Heart left ventricle (tissue), 16 donors: ENCODE data around the gene PHF10. TPM values are rescaled to one million over a fixed set of nuclear protein-coding genes. Genes with fewer than 3 reads are reported as not detected.

Experiments used
- ATAC-seq, 4 donors: fragments of 200-7000 bp; cut with Tn5 transposase; one replicate each; pipeline ENCODE4 v1.9.1; 2020 to 2022; ENCODE audit warnings: moderate library complexity in 4 of 4, mild to moderate bottlenecking in 3 of 4, moderate number of reproducible peaks in 1 of 4
- DNase-seq, 5 donors: peaks; one replicate each; pipeline ENCODE4 v3.0.0-alpha.2; 2020
- H3K27ac ChIP-seq, 12 donors: fragments of 200-600 bp; sonication (generic) in 4 of 12; one replicate each; pipeline versions ENCODE4 v1.5.0 to v1.8.0; 2016 to 2022; ENCODE audit warnings: mild to moderate bottlenecking in 2 of 12
- H3K27me3 ChIP-seq, 9 donors: fragments of 200-600 bp; sonication (generic) in 2 of 9; one replicate each; pipeline versions ENCODE4 v1.5.1 to v1.8.0; 2016 to 2022; ENCODE audit warnings: mild to moderate bottlenecking in 3 of 9
- H3K36me3 ChIP-seq, 9 donors: fragments of 200-600 bp; sonication (generic) in 2 of 9; one replicate each; pipeline versions ENCODE4 v1.5.0 to v1.8.0; 2018 to 2022; ENCODE audit warnings: mild to moderate bottlenecking in 2 of 9
- H3K4me1 ChIP-seq, 12 donors: fragments of 200-600 bp; sonication (generic) in 4 of 12; one replicate each; pipeline versions ENCODE4 v1.5.0 to v1.8.0; 2016 to 2022; ENCODE audit warnings: mild to moderate bottlenecking in 3 of 12
- H3K4me3 ChIP-seq, 12 donors: fragments of 200-600 bp; sonication (generic) in 4 of 12; one replicate each; pipeline versions ENCODE4 v1.5.0 to v1.8.0; 2017 to 2022; ENCODE audit warnings: mild to moderate bottlenecking in 9 of 12, moderate library complexity in 4 of 12
- H3K9me3 ChIP-seq, 12 donors: fragments of 200-600 bp; sonication (generic) in 4 of 12; one replicate each; pipeline versions ENCODE4 v1.5.0 to v1.8.0; 2016 to 2022; ENCODE audit warnings: mild to moderate bottlenecking in 1 of 12
- POLR2A ChIP-seq, 2 donors: fragments of 450-650 bp; IDR thresholded peaks; one replicate each; pipeline ENCODE4 v1.6.1; 2017; ENCODE audit warnings: antibody characterized with exemption in 2 of 2, mild to moderate bottlenecking in 2 of 2, moderate library complexity in 2 of 2
- WGBS, 4 donors: extraction: QIAGEN DNeasy Blood & Tissue Kit in 2 of 4; methylation state at CpG; one replicate each; pipeline versions ENCODE4 v1.1.5 to v1.1.7; 2013 to 2018; 5-methylcytosine and 5-hydroxymethylcytosine counted together
- intact Hi-C, 10 donors: fragments of 100-400 bp; cut with DNase I; formaldehyde crosslinking; loops; one replicate each; pipeline versions ENCODE4 v1.11.1 to v1.14.2; 2022
- polyA plus RNA-seq, 2 donors: library from polyadenylated mRNA; stranded (reverse); fragments of 200-250 nt; gene quantifications; one replicate each; pipeline ENCODE4 v1.2.3, GENCODE V29; 2013
- total RNA-seq, 9 donors: library from RNA; depleted of rRNA in 2 of 9; stranded (reverse); fragments of >200 nt in 2 of 9; fragmentation: NEBNext Ultra II Directional in 3 of 9; extraction: Animal tissue kit (Norgen Biotek cat#: 25700) in 3 of 9; gene quantifications; one replicate each; pipeline versions ENCODE4 v1.1.0 to v1.2.4, GENCODE V29; 2016 to 2023
- TF ChIP-seq, protein P1 (sequence below), 12 donors: fragments of 200-600 bp; sonication (generic) in 4 of 12; IDR thresholded peaks; one replicate each; pipeline versions ENCODE4 v1.5.0 to v1.8.0; 2018 to 2022; ENCODE audit warnings: antibody characterized with exemption in 12 of 12, mild to moderate bottlenecking in 5 of 12
- donor health status: ischemic (EF 13 %, LVEDD 7.1; RV severe dilation, severe dysfunction).
- donor health status: healthy with polysubstance abuse.
- donor health status: DM: no; HTN: yes; CAD: no.
- donor health status: DM: no; HTN: no; CAD: no.
- donor health status: ischemic (EF 25% LVEDD 6.9; RV normal size, moderate dysfunction).
- donor health status: ischemic (EF 25% LVEDD 5.7; RV mildly dilated, moderate dysfunction).
- donor health status: healthy.
- donor health status: DM: yes; HTN: yes; CAD: no.
- donor health status: ischemic (EF 35%, LVEDD 5.7; RV mildly dilated, moderate dysfunction).
- donor health status: nonischemic (EF 11% LVEDD 7.7; RV severe dilation, severe dysfunction).
- donor health status: DM: yes; HTN: yes; CAD: no.
- donor health status: PGD.
- donor health status: ischemic (EF 29% LVEDD 5.4; RV normal size, mild dysfunction).
- donor health status: nonischemic (EF 23%, LVEDD 6.1; RV moderate dilation, normal function).

PHF10 gene
- total and polyA plus RNA-seq, 11 donors: 31.4 to 63.2 (median 50.9) TPM

DNA sequence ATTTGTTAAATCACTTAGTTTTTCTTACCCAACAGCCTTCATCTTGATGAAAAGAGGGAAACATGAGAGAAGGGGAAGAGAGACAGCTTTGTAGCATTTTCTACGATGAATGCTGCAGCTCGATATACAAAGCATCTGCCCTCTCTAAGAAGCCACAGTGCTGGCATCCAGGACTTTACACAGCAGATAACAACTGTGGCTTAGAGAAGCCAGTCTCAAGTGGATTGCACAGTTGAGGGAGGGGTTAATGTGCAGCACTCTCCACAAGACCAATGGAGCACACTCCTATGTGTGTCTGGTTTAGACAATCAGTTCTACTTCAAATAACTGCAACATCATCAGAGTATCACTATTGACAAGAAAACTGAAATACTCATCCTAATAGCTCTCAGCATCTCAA, 16.5 kb downstream of the PHF10 start:
- ATAC-seq: peak in 2 of 4 donors; percentile 50
- peaks cover 0 to 93% (median 71%) of the 10 kb centered on the region in 9 donors for H3K36me3 ChIP-seq

DNA sequence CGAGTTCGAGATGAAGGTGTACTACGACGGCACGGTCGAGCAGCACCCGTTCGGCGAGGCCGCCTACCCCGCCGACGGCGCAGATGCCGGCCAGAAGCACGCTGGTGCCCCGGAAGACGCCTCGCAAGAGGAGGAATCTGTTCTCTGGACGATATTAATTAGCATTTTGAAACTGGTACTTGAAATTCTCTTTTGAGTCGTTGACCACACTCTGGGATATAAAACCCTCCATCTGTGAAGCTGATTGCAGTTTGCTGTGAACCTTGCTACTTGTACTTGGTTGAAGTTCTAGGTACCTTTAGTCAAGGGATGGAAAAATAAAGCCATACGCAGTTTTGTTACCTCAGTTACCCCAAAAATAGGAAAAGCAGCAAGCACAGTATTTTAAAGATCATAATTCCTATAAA, 21.5 kb downstream of the PHF10 start:
- Histone ChIP-seq H3K4me3 (peak overlapping the region; percentile 72 to 99 (median 88)), H3K36me3 (peaks cover 0 to 43% (median 22%) of the 10 kb centered on the region in 9 donors), H3K9me3 (no peaks in the 10 kb centered on the region), H3K27me3 (no peaks in the 10 kb centered on the region), H3K27ac (peak overlapping the region in 10 of 12 donors; percentile 89 to 97 (median 94)), H3K4me1 (peaks cover 0 to 52% (median 30%) of the 10 kb centered on the region in 12 donors)
- intact Hi-C loops: loop anchor here in 5 of 10 donors (1.0 to 10.0 kb wide), 6 partner anchors 20 to 748 kb away; partner anchors contain the start of genes DYNLT2 (in 3 of the 5) and ERMARD (in 3 of the 5)
- 3 to 11% (median 7%) methylated on average over 11 to 22 of the region's 22 CpGs for WGBS, 4 donors
- no peak for TF ChIP-seq POLR2A (IDR thresholded peaks at IDR 0.05)
- TF ChIP-seq, protein P1, sequence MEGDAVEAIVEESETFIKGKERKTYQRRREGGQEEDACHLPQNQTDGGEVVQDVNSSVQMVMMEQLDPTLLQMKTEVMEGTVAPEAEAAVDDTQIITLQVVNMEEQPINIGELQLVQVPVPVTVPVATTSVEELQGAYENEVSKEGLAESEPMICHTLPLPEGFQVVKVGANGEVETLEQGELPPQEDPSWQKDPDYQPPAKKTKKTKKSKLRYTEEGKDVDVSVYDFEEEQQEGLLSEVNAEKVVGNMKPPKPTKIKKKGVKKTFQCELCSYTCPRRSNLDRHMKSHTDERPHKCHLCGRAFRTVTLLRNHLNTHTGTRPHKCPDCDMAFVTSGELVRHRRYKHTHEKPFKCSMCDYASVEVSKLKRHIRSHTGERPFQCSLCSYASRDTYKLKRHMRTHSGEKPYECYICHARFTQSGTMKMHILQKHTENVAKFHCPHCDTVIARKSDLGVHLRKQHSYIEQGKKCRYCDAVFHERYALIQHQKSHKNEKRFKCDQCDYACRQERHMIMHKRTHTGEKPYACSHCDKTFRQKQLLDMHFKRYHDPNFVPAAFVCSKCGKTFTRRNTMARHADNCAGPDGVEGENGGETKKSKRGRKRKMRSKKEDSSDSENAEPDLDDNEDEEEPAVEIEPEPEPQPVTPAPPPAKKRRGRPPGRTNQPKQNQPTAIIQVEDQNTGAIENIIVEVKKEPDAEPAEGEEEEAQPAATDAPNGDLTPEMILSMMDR (IDR thresholded peaks at IDR 0.05): no peak
- ATAC-seq (no peak), DNase-seq (no peak)

More for the DNA sequence above, 16.5 kb downstream of the PHF10 start:
- Histone ChIP-seq H3K4me3 (no peak overlapping the region), H3K27ac (no peak overlapping the region), H3K9me3 (no peaks in the 10 kb centered on the region), H3K27me3 (no peaks in the 10 kb centered on the region), H3K4me1 (peaks cover 0 to 37% (median 21%) of the 10 kb centered on the region in 12 donors)
- intact Hi-C loops: loop anchor here in 2 of 10 donors (10.0 kb wide), 2 partner anchors 47 to 753 kb away; partner anchors contain the start of genes DYNLT2 (in 1 of the 2) and ERMARD (in 1 of the 2)
- TF ChIP-seq, protein P1 (IDR thresholded peaks at IDR 0.05): no peak
- no peak for TF ChIP-seq POLR2A (IDR thresholded peaks at IDR 0.05)
- WGBS, 4 donors: 45 to 74% (median 60%) methylated on average over 2 of the region's 2 CpGs
- no peak for DNase-seq

DNA sequence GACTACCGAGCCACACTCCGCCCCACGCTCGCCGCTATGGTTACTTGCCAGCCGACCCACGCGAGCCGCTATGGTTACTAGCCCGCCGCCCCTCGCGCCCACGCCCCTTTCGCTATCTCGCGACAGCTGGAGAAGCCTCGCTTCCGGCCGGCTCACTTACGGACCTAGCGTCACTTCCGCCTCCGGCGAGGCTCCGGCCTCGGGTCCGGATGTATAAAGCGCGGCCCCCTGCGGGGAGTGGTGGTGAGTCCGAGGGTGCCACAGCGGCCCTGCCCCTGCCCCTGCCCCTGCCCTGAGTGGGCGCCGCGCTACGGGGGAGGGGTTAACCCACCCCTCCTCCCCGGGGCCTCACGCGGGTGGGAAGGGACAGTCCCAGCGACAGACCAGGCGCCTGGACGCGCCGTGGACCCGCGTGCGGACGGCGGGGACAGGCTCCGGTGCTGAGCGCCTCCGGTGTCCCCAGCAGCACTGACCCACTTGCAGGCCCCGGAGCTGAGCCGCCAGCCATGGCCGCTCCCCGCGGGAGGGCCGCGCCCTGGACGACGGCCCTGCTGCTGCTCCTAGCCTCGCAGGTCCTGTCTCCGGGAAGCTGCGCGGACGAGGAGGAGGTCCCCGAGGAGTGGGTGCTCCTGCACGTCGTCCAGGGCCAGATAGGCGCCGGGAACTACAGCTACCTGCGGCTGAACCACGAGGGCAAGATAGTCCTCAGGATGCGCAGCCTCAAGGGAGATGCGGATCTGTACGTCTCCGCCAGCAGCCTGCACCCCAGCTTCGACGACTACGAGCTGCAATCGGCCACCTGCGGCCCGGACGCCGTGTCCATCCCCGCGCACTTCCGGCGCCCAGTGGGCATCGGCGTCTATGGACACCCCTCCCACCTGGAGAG, 22.1 kb downstream of the PHF10 start, which contains the start of the genes C6orf120 and WDR27:
TSS of gene C6orf120 (plus strand) at position 173 of the 886 bp plus-strand sequence. CDS start at position 507, 334 bp downstream.
TSS of gene WDR27 (minus strand) at position 76 of the 886 bp plus-strand sequence. CDS start 13,024 bp downstream, outside the sequence.
- H3K4me3 ChIP-seq: peak within 1 kb of the TSS; percentile 72 to 99 (median 88)
- no peaks in the 10 kb centered on the region for H3K9me3 ChIP-seq
- peaks cover 0 to 37% (median 20%) of the 10 kb centered on the region in 9 donors for H3K36me3 ChIP-seq
- peak; percentile 96 to 99 (median 98) for ATAC-seq
- DNase-seq: peak; percentile 96 to 99 (median 97)
- no peaks in the 10 kb centered on the region for H3K27me3 ChIP-seq
- TF ChIP-seq, protein P1 (IDR thresholded peaks at IDR 0.05): peak in 2 of 12 donors; percentile 7 to 27
- TF ChIP-seq POLR2A (IDR thresholded peaks at IDR 0.05): peak; percentile 46 to 91
- peaks cover 0 to 56% (median 30%) of the 10 kb centered on the region in 12 donors for H3K4me1 ChIP-seq
- 0 to 2% (median 1%) methylated on average over 40 to 92 of the region's 92 CpGs for WGBS, 4 donors
- H3K27ac ChIP-seq: peak within 1 kb of the TSS; percentile 81 to 97 (median 94)
- intact Hi-C loops: loop anchor here in 5 of 10 donors (1.0 to 10.0 kb wide), 6 partner anchors 21 to 747 kb away; partner anchors contain the start of genes DYNLT2 (in 3 of the 5) and ERMARD (in 3 of the 5)
